ENCODE data around the gene GARS1.

The GARS1 gene

DNA sequence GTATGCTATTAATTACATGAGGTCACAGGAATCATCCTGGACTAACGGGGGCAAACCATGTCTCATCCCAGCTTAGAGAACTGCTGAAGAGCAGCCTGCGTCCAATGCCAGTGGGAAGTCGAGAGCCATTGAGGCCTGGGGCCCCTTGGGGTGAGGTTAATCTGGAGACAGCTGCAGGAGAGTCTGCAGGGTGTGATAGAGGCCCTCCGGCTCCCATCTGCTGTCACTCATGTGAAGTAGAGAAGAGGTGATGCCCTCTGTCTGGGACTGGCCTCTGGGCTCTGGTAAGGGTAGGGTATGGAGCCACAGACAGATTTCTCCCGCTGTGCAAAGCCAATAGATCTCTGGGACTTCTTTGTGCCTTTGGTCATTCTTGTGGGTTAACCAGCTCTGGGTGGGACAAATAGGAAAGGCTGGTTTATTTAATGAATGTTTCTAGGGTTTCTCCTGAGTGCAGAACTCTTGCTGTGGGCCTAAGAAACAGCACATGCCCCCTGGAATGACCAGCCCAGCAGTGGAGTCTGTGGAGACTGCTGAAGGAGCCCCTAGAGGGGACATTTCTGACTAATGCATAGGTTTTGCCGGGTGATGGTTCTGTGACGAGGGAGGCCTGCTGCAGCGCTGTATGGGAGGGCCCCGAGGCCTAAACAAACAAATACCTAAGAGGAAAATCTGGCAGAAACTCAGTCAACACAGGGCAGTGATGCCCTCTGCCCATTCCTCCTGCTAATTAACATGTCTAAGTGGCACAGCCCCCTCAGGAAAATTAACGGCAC is 53.1 kb downstream of the GARS1 start:
- ATAC-seq (ENCODE audit: low read depth), result no peak
- TF ChIP-seq, protein P1, sequence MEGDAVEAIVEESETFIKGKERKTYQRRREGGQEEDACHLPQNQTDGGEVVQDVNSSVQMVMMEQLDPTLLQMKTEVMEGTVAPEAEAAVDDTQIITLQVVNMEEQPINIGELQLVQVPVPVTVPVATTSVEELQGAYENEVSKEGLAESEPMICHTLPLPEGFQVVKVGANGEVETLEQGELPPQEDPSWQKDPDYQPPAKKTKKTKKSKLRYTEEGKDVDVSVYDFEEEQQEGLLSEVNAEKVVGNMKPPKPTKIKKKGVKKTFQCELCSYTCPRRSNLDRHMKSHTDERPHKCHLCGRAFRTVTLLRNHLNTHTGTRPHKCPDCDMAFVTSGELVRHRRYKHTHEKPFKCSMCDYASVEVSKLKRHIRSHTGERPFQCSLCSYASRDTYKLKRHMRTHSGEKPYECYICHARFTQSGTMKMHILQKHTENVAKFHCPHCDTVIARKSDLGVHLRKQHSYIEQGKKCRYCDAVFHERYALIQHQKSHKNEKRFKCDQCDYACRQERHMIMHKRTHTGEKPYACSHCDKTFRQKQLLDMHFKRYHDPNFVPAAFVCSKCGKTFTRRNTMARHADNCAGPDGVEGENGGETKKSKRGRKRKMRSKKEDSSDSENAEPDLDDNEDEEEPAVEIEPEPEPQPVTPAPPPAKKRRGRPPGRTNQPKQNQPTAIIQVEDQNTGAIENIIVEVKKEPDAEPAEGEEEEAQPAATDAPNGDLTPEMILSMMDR (IDR thresholded peaks at IDR 0.05; ENCODE audit: poor library complexity, severe bottlenecking), result no peak
- Histone ChIP-seq H3K27ac (ENCODE audit: poor library complexity, severe bottlenecking) (no peak overlapping the region), H3K4me1 (ENCODE audit: insufficient read depth, poor library complexity, severe bottlenecking) (no peaks in the 10 kb centered on the region), H3K27me3 (ENCODE audit: insufficient read depth, poor library complexity, severe bottlenecking) (no peaks in the 10 kb centered on the region), H3K36me3 (ENCODE audit: low read depth) (peaks cover 3% of the 10 kb centered on the region; the same call in 1 of the 2 replicates), H3K9me3 (ENCODE audit: severe bottlenecking) (no peaks in the 10 kb centered on the region), H3K4me3 (ENCODE audit: severe bottlenecking) (no peak overlapping the region)
- DNase-seq (ENCODE audit: low spot score), result no peak

DNA sequence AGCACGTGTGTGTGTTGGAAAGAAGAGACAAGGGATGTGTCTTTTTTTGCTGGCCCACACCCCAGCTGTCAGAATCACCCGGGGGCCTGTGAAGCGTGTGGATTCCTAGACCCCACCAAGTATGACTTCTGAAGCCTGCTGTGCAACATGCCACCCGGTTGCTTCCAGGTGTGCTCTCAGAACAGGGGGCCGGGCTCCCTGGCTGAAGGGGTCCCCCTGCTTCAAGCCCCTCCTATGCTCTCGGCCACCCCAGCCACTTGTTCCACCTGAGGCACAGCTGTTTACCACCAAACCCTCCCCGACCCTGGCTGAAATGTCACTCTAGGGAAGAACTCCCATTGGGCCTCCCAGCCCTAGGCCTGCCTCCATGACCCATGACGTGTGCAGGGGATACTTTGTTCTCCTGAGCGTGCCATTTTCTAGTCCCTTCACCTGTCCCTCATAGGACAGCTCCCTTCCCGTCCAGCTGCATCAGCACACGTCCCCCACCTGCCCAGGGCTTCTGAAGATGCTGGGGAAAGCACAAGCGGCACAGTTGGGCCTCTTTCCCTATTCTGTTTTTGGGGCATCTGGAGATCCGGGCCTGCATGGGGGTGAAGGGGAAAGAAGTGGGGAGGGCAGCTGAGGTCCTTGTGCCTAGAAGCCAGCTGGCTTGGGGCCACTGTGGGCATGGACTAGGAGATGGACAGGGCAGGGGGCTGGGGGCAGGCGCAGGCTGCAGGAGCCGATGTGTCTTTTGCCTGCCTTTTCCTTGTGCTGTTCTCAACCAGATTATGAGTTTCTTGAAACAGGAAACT is 54.3 kb downstream of the GARS1 start:
- no peaks in the 10 kb centered on the region for H3K9me3 ChIP-seq (ENCODE audit: severe bottlenecking)
- ATAC-seq (ENCODE audit: low read depth) (no peak), DNase-seq (ENCODE audit: low spot score) (peak; percentile 39)

DNA sequence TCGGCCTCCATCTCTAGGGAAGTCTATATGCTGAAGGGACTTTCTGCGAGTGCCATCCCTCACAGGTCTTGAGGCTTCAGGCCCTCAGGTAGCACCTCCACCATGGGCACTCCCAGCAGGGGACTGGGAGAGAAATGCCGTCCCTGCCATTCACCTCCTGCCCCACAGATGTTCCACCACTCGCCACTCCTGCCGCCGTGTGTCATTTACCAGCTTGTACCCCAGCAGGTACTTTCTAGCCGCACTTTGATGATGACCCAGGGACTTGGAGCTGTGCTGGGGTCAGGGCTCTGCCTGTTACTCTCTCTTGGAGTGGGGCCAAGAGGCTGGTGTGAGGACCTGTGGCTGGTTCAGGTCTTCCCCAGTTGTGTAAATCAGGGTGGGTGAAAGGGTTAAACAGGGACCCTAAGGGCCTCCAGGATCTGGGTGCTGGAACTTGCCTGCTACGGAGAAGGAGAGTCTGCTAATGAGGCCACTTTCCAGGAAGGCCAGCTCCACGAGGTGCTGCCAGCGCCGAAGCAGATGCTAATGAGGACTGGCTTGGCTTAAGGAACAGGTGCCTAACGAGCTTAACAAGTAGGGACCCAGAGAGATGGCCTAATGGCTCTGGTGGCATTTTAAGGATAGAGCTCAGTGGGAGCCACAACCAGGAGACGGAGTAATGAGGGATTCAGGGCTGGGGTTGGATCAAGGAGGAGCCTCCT is 55.2 kb downstream of the GARS1 start:
- TF ChIP-seq, protein P1 (IDR thresholded peaks at IDR 0.05; ENCODE audit: poor library complexity, severe bottlenecking), result no peak
- H3K4me3 ChIP-seq (ENCODE audit: severe bottlenecking), result no peak overlapping the region
- no peaks in the 10 kb centered on the region for H3K4me1 ChIP-seq (ENCODE audit: insufficient read depth, poor library complexity, severe bottlenecking)
- H3K36me3 ChIP-seq (ENCODE audit: low read depth), result no peaks in the 10 kb centered on the region
- H3K9me3 ChIP-seq (ENCODE audit: severe bottlenecking), result no peaks in the 10 kb centered on the region
- H3K27me3 ChIP-seq (ENCODE audit: insufficient read depth, poor library complexity, severe bottlenecking), result no peaks in the 10 kb centered on the region
- H3K27ac ChIP-seq (ENCODE audit: poor library complexity, severe bottlenecking), result no peak overlapping the region
- no peak for ATAC-seq (ENCODE audit: low read depth)
- DNase-seq (ENCODE audit: low spot score), result peak; percentile 23

More for the DNA sequence above, 54.3 kb downstream of the GARS1 start:
- H3K4me3 ChIP-seq (ENCODE audit: severe bottlenecking), result no peak overlapping the region
- H3K4me1 ChIP-seq (ENCODE audit: insufficient read depth, poor library complexity, severe bottlenecking), result no peaks in the 10 kb centered on the region
- TF ChIP-seq, protein P1 (IDR thresholded peaks at IDR 0.05; ENCODE audit: poor library complexity, severe bottlenecking), result no peak
- no peaks in the 10 kb centered on the region for H3K36me3 ChIP-seq (ENCODE audit: low read depth)
- no peak overlapping the region for H3K27ac ChIP-seq (ENCODE audit: poor library complexity, severe bottlenecking)
- no peaks in the 10 kb centered on the region for H3K27me3 ChIP-seq (ENCODE audit: insufficient read depth, poor library complexity, severe bottlenecking)

DNA sequence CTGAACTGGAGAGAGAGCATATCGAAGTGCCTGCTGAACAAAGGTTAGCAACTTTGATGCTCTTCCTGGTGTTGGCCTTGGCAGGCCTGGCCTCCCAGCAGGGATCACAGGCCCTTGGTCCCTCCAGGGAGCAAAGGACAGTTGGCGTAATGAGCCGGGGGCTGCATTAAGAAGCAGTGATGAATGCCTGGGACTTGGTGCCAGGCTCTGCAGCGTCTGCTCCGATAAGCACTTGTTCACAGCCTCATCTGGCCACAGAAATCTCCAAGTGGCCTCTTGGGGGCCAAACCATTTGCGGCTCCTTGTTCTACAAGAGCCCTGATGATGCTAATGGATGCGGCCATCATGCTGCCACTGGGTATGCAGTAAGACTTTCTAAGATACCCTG is 55.7 kb downstream of the GARS1 start:
- Histone ChIP-seq H3K4me3 (ENCODE audit: severe bottlenecking) (no peak overlapping the region), H3K4me1 (ENCODE audit: insufficient read depth, poor library complexity, severe bottlenecking) (no peaks in the 10 kb centered on the region), H3K27ac (ENCODE audit: poor library complexity, severe bottlenecking) (no peak overlapping the region), H3K36me3 (ENCODE audit: low read depth) (no peaks in the 10 kb centered on the region), H3K9me3 (ENCODE audit: severe bottlenecking) (no peaks in the 10 kb centered on the region), H3K27me3 (ENCODE audit: insufficient read depth, poor library complexity, severe bottlenecking) (no peaks in the 10 kb centered on the region)
- TF ChIP-seq, protein P1 (IDR thresholded peaks at IDR 0.05; ENCODE audit: poor library complexity, severe bottlenecking), result no peak
- DNase-seq (ENCODE audit: low spot score) (peak; percentile 26), ATAC-seq (ENCODE audit: low read depth) (no peak)

Measured in RWPE2 (cell line).